ENCODE results near the gene SFMBT2.
A peak's percentile ranks its signal among the peaks of the same experiment; 100 is the strongest.

The SFMBT2 gene

DNA sequence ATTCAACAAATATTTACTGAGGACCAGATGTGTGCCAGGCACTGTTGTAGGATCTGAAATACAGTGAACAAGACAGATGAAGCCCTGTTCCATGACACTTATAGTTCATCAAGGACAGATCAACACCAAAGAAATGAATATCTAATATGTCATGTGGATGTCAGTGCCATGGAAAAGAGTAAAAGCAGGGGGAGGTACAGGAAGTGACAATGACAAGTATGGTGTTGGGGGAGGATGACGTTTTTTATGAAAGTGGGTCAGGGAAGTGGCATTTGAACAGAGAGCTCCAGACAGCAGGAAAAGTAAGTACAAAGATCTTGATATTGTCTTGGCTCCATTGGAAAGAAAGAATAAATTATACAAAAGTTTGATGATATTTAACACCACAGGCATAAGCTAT lies 7.0 kb upstream of the SFMBT2 start:
- H3K27me3 ChIP-seq (ENCODE audit: low read depth) = peaks cover 8% of the 10 kb centered on the region
- no peak overlapping the region for H3K4me3 ChIP-seq
- DNase-seq (ENCODE audit: low spot score in 2 of 2) = no peak
- H3K9me3 ChIP-seq = no peaks in the 10 kb centered on the region
- H3K36me3 ChIP-seq (replicated peaks) = no peaks in the 10 kb centered on the region
- in situ Hi-C loops (cut with MboI; ENCODE audit: low sequenced_read_pairs) = loop anchor here (10.0 to 25.0 kb wide), 3 partner anchors 506 to 981 kb away; no protein-coding TSS in a partner anchor
- no peaks in the 10 kb centered on the region for H3K4me1 ChIP-seq

DNA sequence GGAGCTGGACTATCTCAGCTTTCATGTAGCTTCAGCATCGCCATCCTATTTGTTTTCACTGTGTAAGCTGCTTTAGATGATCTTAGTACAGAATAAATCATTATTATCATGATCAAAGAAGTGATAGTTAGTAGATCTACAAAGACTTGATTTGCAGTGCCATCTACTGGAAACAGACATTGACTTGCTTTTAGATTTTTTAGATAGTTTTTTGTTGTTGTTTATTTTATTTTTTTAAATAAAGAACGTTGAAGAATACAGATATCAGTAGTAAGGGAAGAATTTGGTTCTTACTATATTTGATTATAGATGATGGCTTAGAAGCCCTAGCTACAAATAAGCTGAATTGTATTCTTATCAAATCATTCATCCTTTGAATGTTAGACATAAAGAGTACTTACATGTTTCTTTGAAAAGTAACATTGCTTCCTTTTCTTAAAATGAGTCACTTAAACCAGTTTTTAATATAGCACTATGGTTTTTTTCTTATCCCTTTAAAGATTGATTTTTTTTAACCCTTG lies 6.3 kb upstream of the SFMBT2 start:
- in situ Hi-C loops (cut with MboI; ENCODE audit: low sequenced_read_pairs) = loop anchor here (10.0 to 25.0 kb wide), 3 partner anchors 505 to 980 kb away; no protein-coding TSS in a partner anchor
- Histone ChIP-seq H3K4me1 (no peaks in the 10 kb centered on the region), H3K36me3 (replicated peaks) (no peaks in the 10 kb centered on the region), H3K4me3 (no peak overlapping the region), H3K27me3 (ENCODE audit: low read depth) (peaks cover 8% of the 10 kb centered on the region), H3K9me3 (no peaks in the 10 kb centered on the region)
- peak in 1 of 2 experiments; percentile 26 for DNase-seq (ENCODE audit: low spot score in 2 of 2)

DNA sequence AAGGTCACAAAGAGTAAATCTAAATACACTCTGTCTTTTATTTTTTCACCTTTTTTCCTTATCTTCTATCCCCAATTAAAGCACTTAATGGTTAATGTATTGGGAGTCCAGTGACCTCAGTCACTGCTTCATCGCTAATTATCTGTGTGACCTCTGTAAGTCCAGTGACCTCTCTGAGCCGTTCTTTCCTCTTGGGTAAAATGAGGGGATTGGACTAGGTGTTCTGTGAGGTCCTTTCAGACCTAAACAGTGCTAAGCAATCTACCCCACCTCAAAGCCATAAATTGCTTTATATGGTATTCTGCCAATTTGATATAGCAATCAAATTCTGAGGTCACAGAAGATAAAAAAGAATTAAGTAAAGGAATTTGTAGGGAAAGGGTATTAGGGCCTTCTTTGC lies 3.9 kb upstream of the SFMBT2 start:
- no peak for DNase-seq (ENCODE audit: low spot score in 2 of 2)
- Histone ChIP-seq H3K4me3 (no peak overlapping the region), H3K27me3 (ENCODE audit: low read depth) (peaks cover 4% of the 10 kb centered on the region), H3K36me3 (replicated peaks) (no peaks in the 10 kb centered on the region), H3K4me1 (no peaks in the 10 kb centered on the region; the same call in 1 of the 2 replicates), H3K9me3 (no peaks in the 10 kb centered on the region)
- in situ Hi-C loops (cut with MboI; ENCODE audit: low sequenced_read_pairs) = loop anchor here (10.0 to 25.0 kb wide), 3 partner anchors 502 to 977 kb away; no protein-coding TSS in a partner anchor

DNA sequence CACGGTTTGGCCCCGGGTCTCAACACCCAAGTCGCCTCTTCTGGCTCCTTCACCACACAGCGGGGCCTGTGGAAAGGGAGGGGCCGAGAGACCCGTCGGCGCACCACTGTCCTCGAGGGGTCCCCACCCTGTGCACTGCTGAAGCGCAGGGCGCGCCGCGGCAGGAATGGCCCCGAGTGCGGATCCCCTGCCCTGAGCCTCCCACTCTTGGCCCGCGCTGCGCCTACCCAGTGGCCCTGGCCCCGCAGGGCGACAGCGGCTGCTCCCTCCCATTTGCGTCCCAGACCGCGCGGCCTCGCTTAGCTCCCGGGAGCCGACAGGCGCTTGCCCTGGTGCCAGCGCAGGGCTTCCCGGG lies 2.1 kb upstream of the SFMBT2 start:
- Histone ChIP-seq H3K4me1 (no peaks in the 10 kb centered on the region; the same call in 1 of the 2 replicates), H3K9me3 (no peaks in the 10 kb centered on the region), H3K4me3 (no peak overlapping the region), H3K27me3 (ENCODE audit: low read depth) (no peaks in the 10 kb centered on the region), H3K36me3 (replicated peaks) (no peaks in the 10 kb centered on the region)
- in situ Hi-C loops (cut with MboI; ENCODE audit: low sequenced_read_pairs) = loop anchor here (10.0 to 25.0 kb wide), 3 partner anchors 501 to 976 kb away; no protein-coding TSS in a partner anchor
- no peak for DNase-seq (ENCODE audit: low spot score in 2 of 2)

DNA sequence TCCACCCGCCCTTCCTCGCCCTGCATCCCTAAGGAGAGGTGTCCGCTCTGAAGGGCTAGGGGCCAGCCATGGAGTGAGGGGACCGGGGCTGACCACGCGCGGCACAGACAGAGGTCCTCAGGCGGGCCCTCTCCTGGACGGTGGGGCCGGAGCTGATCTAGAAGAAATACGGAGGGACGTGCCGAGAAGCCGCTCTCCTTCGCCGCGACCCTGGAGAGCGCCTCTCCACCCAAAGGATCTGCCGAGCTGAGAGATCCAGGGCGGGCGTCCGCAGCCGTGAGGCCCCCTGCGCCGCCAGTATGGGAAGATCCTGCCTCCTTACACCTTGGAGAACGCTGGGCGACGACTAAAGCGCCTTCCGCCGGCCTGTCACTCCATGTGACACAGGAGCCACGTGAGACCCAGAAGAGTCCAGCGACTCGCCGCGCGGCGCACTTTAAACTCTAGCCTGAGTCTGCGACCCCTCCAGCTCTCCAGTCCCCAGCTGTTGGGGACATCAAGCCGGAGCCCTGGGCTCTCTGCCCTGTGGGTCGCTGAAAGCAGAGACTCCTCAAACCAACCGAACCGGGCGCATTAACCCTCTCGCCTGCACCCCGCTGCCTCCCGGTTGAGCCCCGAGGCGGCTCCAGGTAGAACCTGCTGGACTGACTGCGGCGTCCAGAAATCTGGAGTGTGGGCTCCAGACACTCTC lies 1.5 kb upstream of the SFMBT2 start:
- Histone ChIP-seq H3K27me3 (ENCODE audit: low read depth) (no peaks in the 10 kb centered on the region), H3K36me3 (replicated peaks) (no peaks in the 10 kb centered on the region), H3K4me3 (no peak overlapping the region), H3K4me1 (no peaks in the 10 kb centered on the region; the same call in 1 of the 2 replicates), H3K9me3 (no peaks in the 10 kb centered on the region)
- no peak for DNase-seq (ENCODE audit: low spot score in 2 of 2)
- in situ Hi-C loops (cut with MboI; ENCODE audit: low sequenced_read_pairs) = loop anchor here (10.0 to 25.0 kb wide), 3 partner anchors 500 to 975 kb away; no protein-coding TSS in a partner anchor

DNA sequence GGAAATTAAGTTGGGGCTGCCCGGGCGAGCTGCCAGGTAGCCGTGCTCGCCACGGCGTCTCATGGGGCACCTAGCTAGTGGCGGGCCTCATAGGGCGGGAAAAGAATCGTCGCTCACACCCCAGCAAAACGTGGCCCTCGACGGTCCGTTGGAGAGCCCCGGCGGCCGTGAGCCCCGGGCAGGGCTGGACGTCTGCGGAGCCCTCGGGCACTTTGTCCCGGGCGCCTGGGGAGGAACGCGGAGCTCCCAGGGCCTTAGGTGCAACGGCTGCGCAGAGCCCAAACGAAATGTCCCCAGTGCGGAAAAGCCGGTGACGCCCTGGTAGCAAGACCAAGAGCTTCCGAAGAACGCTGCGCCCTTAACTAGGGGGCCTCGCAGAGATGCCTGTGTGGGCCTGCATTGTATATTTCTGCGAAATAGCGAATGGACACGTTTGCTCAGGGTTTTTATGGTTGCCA lies 866 bp upstream of the SFMBT2 start:
- no peaks in the 10 kb centered on the region for H3K36me3 ChIP-seq (replicated peaks)
- H3K4me1 ChIP-seq = no peaks in the 10 kb centered on the region; the same call in 1 of the 2 replicates
- DNase-seq (ENCODE audit: low spot score in 2 of 2) = no peak
- no peaks in the 10 kb centered on the region for H3K9me3 ChIP-seq
- H3K27me3 ChIP-seq (ENCODE audit: low read depth) = no peaks in the 10 kb centered on the region
- no peak overlapping the region for H3K4me3 ChIP-seq
- in situ Hi-C loops (cut with MboI; ENCODE audit: low sequenced_read_pairs) = loop anchor here (10.0 to 25.0 kb wide), 3 partner anchors 499 to 974 kb away; no protein-coding TSS in a partner anchor

DNA sequence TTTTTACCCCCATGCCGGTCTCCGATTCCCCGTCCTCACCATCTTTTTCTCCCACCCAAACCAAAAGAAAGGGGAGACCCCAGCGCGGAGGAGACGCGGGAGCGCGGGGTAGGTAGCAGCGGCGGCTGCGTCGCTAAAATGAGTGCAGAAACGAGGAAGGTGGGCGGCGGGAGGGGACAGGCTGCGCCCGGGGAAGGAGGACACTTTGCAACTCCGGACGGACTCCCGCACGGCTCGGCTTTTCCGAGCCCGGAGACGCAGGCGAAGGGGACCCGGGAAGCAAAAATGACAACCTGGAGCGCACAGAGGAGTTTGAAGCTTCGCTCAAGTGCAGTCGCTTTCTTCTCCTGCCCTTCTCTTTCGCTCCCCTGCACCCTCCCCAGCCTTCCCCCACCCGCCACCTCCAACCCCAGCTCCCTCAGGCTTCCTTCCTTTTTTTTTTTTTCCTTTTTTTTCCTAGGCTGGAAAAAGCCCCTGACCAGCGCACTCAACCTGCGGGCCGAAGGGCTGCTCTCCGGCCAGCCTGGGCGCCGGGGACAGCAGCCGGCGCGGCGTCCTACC lies 453 bp downstream of the SFMBT2 start:
- H3K9me3 ChIP-seq = no peaks in the 10 kb centered on the region
- DNase-seq (ENCODE audit: low spot score in 2 of 2) = peak; percentile 5 to 48
- H3K4me3 ChIP-seq = peak overlapping the region; percentile 75
- H3K4me1 ChIP-seq = no peaks in the 10 kb centered on the region; the same call in 1 of the 2 replicates
- in situ Hi-C loops (cut with MboI; ENCODE audit: low sequenced_read_pairs) = loop anchor here (10.0 to 25.0 kb wide), 3 partner anchors 498 to 973 kb away; no protein-coding TSS in a partner anchor
- no peaks in the 10 kb centered on the region for H3K27me3 ChIP-seq (ENCODE audit: low read depth)
- no peaks in the 10 kb centered on the region for H3K36me3 ChIP-seq (replicated peaks)

DNA sequence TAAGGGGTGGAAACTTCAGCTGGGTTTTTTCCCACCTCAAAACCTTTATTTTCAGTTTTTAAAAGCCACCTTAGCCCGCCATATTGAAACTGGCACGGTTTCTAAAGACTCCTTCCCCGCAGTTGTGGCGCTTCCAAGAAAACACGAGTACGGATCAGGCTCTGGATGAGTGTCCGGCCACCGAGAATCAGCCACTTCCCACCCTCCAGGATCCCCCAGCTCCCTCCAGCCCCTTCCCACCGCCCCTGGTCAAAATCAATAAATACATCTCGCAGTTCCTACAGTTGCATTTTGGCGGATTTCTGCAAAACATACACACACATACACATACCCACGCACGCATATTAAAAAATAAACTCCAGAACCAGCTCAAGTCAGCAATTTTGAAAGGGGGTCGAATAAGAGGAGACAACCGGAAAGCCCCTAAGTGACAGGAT lies 1.1 kb downstream of the SFMBT2 start:
- Histone ChIP-seq H3K27me3 (ENCODE audit: low read depth) (no peaks in the 10 kb centered on the region), H3K36me3 (replicated peaks) (no peaks in the 10 kb centered on the region), H3K4me3 (peak overlapping the region; percentile 75), H3K4me1 (no peaks in the 10 kb centered on the region; the same call in 1 of the 2 replicates), H3K9me3 (no peaks in the 10 kb centered on the region)
- peak; percentile 23 to 37 for DNase-seq (ENCODE audit: low spot score in 2 of 2)
- in situ Hi-C loops (cut with MboI; ENCODE audit: low sequenced_read_pairs) = loop anchor here (10.0 to 25.0 kb wide), 3 partner anchors 497 to 972 kb away; no protein-coding TSS in a partner anchor

DNA sequence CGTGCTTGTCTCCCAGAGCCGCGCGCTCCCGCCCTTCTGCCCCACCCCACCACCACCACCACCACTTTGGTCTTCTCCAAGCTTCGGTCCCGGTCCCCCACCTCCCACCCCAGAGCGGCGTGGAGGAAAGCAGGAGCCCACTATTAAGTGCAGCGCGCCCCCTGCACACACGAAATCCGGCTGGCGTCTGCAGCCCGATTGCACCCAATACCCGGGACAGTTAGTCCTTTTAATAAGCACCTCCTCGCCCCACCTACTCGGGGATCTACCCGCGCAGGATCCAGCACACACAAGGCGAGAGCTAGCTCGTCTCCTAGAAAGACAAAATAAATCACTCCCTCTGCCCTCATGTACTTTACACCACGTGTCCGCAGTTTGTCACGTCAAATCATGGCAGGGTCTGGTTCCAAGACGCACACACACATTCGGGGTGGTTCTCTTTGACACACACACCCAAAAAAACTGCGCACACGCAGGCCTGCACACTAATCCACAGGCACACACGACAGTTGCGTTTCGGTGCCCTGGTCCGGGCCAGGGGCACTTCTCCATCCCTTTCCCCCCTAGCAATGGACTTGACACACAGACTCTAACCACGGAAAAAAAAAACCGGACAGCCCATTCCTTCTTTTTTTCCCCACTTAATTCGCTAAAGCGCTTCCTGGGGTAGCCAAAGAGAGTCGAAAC lies 1.6 kb downstream of the SFMBT2 start:
- H3K27me3 ChIP-seq (ENCODE audit: low read depth) = no peaks in the 10 kb centered on the region
- H3K9me3 ChIP-seq = no peaks in the 10 kb centered on the region
- H3K36me3 ChIP-seq (replicated peaks) = no peaks in the 10 kb centered on the region
- DNase-seq (ENCODE audit: low spot score in 2 of 2) = peak; percentile 57 to 69
- no peaks in the 10 kb centered on the region; the same call in 1 of the 2 replicates for H3K4me1 ChIP-seq
- H3K4me3 ChIP-seq = peak overlapping the region; percentile 75
- in situ Hi-C loops (cut with MboI; ENCODE audit: low sequenced_read_pairs) = loop anchor here (25.0 kb wide), 2 partner anchors 497 to 972 kb away; no protein-coding TSS in a partner anchor

DNA sequence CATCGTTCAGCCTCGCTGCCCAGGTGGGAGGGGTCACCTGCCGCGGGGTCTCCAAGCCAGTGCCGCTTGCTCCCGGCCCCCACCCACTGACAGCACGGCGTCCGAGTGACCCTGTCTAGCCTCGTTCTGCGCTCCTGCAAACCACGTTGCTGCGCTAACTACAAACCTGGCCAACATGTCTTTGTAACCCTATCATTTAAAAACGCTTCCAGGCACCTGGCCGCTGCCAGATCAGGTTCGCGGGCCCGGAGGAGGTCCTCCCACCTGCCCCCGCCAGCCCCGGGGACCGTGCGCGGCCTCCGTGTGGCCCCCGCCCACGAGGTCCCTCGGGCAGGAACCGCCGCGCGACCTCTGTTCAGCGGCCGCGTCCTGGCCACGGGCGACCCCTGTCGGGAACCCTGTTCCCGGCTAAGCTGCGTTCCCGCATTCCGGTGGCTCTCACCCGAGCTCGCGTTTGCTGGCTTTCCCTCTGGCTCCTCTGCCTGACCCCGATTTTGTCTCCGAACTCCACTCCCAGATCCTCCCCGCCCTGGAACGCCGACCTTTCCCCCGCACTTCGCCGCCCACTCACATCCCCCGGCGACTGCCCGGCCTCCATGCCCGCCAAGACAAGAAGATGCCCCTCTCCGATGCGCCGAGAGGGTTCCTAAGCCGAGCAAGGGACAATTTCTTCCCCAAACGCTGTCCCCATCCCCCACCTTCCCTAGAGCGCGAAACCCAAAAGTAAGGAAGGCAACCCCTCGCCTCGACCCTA lies 2.4 kb downstream of the SFMBT2 start:
- Histone ChIP-seq H3K4me1 (no peaks in the 10 kb centered on the region; the same call in 1 of the 2 replicates), H3K9me3 (no peaks in the 10 kb centered on the region), H3K4me3 (peak overlapping the region; percentile 75), H3K36me3 (replicated peaks) (no peaks in the 10 kb centered on the region), H3K27me3 (ENCODE audit: low read depth) (no peaks in the 10 kb centered on the region)
- peak; percentile 41 to 81 for DNase-seq (ENCODE audit: low spot score in 2 of 2)
- in situ Hi-C loops (cut with MboI; ENCODE audit: low sequenced_read_pairs) = loop anchor here (25.0 kb wide), 2 partner anchors 496 to 971 kb away; no protein-coding TSS in a partner anchor

DNA sequence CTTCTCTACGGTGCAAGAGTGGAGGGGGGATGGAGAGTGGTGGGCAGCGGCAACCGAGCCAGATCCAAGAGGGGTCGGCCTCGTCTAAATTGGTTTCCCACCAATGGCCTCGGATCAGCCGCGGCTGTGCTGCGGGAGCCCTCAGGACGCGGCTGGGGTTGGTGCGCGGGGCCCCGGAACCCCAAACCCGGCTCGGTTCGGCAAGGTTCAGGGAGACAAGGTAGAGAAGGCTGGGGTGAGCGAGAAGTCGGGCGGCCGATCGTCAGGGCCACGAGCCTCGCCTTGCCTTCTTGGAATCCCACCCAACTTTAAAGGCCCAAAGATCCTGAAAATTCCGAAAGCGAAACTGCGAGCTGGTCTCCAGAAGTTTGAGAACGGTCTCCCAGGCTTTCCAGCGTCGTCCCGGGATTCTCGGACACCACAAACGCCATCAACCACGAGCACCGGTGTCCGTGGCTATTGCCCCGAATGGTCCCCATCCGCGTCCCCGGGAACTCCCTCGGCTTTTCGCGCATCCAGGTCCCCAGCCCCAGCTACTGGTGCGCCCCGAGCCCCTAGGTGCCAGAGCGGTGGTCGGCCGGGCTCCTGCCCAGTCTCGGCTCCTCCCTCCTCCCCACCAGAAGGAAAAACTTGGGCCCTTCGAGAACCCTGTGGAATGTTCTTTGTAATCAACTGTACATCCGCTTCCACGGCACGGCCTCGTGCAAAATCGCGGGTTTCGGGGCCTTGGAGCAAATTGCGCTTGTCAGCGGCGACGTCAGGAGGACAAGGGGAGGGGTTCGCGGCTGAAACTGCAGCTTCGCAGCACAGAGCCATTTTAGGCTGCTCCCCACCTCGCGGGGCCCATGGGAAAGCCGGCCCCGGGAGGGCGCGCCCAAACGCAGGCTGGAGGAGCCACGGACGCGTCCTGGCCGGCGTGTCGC lies 3.2 kb downstream of the SFMBT2 start:
- H3K36me3 ChIP-seq (replicated peaks) = no peaks in the 10 kb centered on the region
- no peaks in the 10 kb centered on the region; the same call in 1 of the 2 replicates for H3K4me1 ChIP-seq
- H3K27me3 ChIP-seq (ENCODE audit: low read depth) = no peaks in the 10 kb centered on the region
- H3K4me3 ChIP-seq = peak overlapping the region; percentile 75
- no peak for DNase-seq (ENCODE audit: low spot score in 2 of 2)
- no peaks in the 10 kb centered on the region for H3K9me3 ChIP-seq
- in situ Hi-C loops (cut with MboI; ENCODE audit: low sequenced_read_pairs) = loop anchor here (25.0 kb wide), 2 partner anchors 495 to 970 kb away; no protein-coding TSS in a partner anchor

Data from HAP-1 (cell line).